ENCODE results near the gene MTREX. TPM values are rescaled to one million over a fixed set of nuclear protein-coding genes. Genes with fewer than 3 reads are reported as not detected.

Gene MTREX
- total and polyA plus RNA-seq, 3 donors from 2014 or later = 33.7 to 126 (median 108) TPM

DNA sequence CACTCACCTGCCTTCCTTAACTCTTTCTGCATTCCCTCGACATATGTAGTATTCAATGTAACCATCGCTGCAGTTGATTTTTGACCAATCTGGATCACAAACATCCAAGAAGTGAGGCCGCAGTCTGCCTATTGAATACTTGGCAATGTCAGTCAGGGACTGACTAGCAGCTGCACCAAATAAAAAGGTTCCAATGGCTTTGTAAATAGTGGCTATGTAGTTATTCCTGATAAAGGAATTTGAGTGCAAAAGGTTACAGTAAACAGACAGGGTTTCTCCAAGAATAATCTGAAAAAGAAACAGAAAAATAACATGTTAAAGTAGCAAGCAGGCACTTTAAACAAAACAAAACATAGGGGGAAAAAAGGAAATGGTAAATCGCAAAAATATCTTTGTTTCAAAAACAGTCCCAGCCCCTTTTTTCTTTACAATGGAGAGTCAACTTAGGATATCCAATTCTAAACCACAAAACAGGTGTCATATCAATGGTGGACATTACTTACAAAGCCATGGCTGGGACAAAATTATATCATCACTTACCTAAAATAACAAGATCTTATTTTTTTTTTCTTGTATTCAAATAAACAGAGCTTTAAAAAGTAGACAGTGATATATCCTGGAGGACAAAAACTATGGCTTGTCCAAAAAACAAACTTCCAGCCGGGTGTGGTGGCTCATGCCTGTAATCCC is 160.2 kb downstream of the MTREX start:
- intact Hi-C loops (cut with DNase I; ENCODE audit: low total_unique reads) = no loop called here
- Histone ChIP-seq H3K36me3 (ENCODE audit: low read depth, missing control alignments) (no peaks in the 10 kb centered on the region), H3K4me1 (no peaks in the 10 kb centered on the region), H3K4me3 (no peak overlapping the region), H3K9me3 (no peaks in the 10 kb centered on the region), H3K27me3 (no peaks in the 10 kb centered on the region), H3K27ac (no peak overlapping the region)
- 62 to 72% methylated on average over 5 of the region's 5 CpGs for WGBS, 2 donors
- DNase-seq = no peak
- TF ChIP-seq POLR2A (IDR thresholded peaks at IDR 0.05) = no peak
- TF ChIP-seq, protein P1, sequence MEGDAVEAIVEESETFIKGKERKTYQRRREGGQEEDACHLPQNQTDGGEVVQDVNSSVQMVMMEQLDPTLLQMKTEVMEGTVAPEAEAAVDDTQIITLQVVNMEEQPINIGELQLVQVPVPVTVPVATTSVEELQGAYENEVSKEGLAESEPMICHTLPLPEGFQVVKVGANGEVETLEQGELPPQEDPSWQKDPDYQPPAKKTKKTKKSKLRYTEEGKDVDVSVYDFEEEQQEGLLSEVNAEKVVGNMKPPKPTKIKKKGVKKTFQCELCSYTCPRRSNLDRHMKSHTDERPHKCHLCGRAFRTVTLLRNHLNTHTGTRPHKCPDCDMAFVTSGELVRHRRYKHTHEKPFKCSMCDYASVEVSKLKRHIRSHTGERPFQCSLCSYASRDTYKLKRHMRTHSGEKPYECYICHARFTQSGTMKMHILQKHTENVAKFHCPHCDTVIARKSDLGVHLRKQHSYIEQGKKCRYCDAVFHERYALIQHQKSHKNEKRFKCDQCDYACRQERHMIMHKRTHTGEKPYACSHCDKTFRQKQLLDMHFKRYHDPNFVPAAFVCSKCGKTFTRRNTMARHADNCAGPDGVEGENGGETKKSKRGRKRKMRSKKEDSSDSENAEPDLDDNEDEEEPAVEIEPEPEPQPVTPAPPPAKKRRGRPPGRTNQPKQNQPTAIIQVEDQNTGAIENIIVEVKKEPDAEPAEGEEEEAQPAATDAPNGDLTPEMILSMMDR (IDR thresholded peaks at IDR 0.05) = no peak

DNA sequence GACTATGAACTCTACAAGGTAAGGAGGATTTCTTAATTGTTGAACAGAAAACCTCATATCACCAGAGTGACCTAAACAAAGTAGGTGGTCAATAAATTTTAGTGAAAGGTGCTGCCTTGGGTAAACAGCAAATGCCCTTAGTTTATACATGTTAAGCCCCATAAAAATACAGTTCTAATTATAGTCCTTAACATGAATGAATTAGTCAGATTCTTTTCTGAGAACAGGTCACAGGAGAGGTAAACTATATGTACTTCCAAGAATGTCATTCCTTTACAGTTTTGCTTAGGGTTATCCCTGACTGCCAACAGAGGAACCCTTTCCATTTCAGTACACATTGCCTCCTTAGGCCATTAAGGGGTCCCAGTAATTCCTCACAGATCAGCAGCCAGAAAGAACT is 162.1 kb downstream of the MTREX start:
- intact Hi-C loops (cut with DNase I; ENCODE audit: low total_unique reads) = no loop called here
- DNase-seq = no peak
- no peak overlapping the region for H3K4me3 ChIP-seq
- TF ChIP-seq POLR2A (IDR thresholded peaks at IDR 0.05) = no peak
- TF ChIP-seq, protein P1 (IDR thresholded peaks at IDR 0.05) = no peak
- H3K9me3 ChIP-seq = no peaks in the 10 kb centered on the region
- H3K36me3 ChIP-seq (ENCODE audit: low read depth, missing control alignments) = no peaks in the 10 kb centered on the region
- no peaks in the 10 kb centered on the region for H3K4me1 ChIP-seq
- no peaks in the 10 kb centered on the region for H3K27me3 ChIP-seq
- H3K27ac ChIP-seq = no peak overlapping the region

DNA sequence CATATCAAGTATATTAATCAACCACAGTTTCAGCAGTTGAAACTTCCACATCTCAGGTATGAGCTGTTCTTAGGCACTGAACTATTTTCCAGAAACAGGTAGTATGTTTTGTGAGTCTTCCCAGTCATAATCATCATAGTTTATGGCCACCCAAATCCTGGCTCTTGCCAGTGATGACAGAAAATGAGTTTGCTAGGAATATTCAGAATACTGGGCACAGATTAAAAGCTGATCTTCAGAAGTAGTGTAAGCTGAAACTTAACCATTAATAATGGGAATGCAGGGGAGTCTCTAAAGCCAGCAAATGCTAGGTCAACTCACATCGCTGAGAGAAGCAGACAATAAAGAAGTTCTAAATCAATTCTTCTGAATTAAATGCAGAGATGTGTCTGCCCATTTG is 162.5 kb downstream of the MTREX start:
- Histone ChIP-seq H3K4me1 (no peaks in the 10 kb centered on the region), H3K4me3 (no peak overlapping the region), H3K36me3 (ENCODE audit: low read depth, missing control alignments) (no peaks in the 10 kb centered on the region), H3K9me3 (no peaks in the 10 kb centered on the region), H3K27ac (no peak overlapping the region), H3K27me3 (no peaks in the 10 kb centered on the region)
- no peak for TF ChIP-seq POLR2A (IDR thresholded peaks at IDR 0.05)
- TF ChIP-seq, protein P1 (IDR thresholded peaks at IDR 0.05) = no peak
- no peak for DNase-seq
- intact Hi-C loops (cut with DNase I; ENCODE audit: low total_unique reads) = no loop called here
- WGBS, 2 donors = 76 to 93% methylated on average over 1 of the region's 1 CpG

DNA sequence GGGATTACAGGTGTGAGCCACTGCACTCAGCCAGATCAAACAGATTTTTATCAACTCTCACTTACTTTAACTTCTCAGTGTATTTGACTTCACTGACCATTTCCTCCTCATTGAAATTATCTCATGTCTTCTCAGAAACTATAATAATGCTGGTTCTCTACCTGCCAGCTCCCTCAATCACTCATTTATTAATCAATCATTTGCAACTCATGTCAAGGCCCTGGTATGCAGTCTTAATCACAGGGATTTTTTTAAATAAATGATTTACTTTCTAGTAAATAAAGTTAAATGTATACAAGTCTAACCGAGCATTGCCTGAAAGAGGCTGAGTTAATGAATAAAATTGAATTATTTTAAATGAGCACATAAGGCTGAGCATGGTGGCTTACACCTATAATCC is 163.7 kb downstream of the MTREX start:
- Histone ChIP-seq H3K4me3 (no peak overlapping the region), H3K4me1 (no peaks in the 10 kb centered on the region), H3K36me3 (ENCODE audit: low read depth, missing control alignments) (no peaks in the 10 kb centered on the region), H3K27ac (no peak overlapping the region), H3K27me3 (no peaks in the 10 kb centered on the region), H3K9me3 (no peaks in the 10 kb centered on the region)
- TF ChIP-seq, protein P1 (IDR thresholded peaks at IDR 0.05) = no peak
- no peak for TF ChIP-seq POLR2A (IDR thresholded peaks at IDR 0.05)
- WGBS, 2 donors = 91 to 93% methylated on average over 1 of the region's 1 CpG
- DNase-seq = no peak
- intact Hi-C loops (cut with DNase I; ENCODE audit: low total_unique reads) = no loop called here

DNA sequence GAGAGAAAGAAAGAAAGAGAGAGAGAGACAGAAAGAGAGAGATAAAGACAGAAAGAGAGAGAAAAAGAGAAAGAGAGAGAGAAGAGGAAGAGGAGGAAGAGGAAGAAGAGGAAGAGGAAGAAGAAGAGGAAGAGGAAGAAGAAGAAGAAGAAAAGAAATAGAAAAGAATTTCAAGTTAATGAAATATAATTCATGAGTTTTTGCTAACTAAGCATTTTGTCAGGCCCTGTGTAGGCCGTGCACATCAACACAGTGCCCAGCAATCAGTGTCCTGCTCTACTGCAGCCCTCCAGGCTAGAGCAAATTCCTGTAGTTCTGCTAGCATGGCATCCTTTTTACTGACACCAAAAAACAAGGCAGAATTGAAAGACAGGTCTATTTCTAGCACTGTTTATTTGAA is 164.9 kb downstream of the MTREX start:
- no peaks in the 10 kb centered on the region for H3K36me3 ChIP-seq (ENCODE audit: low read depth, missing control alignments)
- intact Hi-C loops (cut with DNase I; ENCODE audit: low total_unique reads) = no loop called here
- H3K27me3 ChIP-seq = no peaks in the 10 kb centered on the region
- no peak overlapping the region for H3K4me3 ChIP-seq
- H3K9me3 ChIP-seq = no peaks in the 10 kb centered on the region
- DNase-seq = no peak
- H3K4me1 ChIP-seq = no peaks in the 10 kb centered on the region
- TF ChIP-seq, protein P1 (IDR thresholded peaks at IDR 0.05) = no peak
- TF ChIP-seq POLR2A (IDR thresholded peaks at IDR 0.05) = no peak
- WGBS, 2 donors = 77 to 86% methylated on average over 1 of the region's 1 CpG
- no peak overlapping the region for H3K27ac ChIP-seq

All from testis (tissue), 3 donors.